Measurements from ENCODE around the gene EML1. TPM values are rescaled to one million over a fixed set of nuclear protein-coding genes. Genes with fewer than 3 reads are reported as not detected.

The EML1 gene
- total RNA-seq, 1 experiment from 2014 or later, result 12.0 TPM

GRCh38 chr14:99846808-99847207 is 53.6 kb downstream of the EML1 start:
- ATAC-seq, result no peak
- H3K36me3 ChIP-seq (ENCODE audit: low read depth, low read length), result no peaks in the 10 kb centered on the region
- H3K4me3 ChIP-seq (ENCODE audit: low read length), result no peak overlapping the region
- BruUV-seq (replicated peaks), result no TSS peak
- H3K9ac ChIP-seq (ENCODE audit: low read length), result no peak overlapping the region
- no peak for TF ChIP-seq CTCF (conservative IDR thresholded peaks at IDR 0.05; ENCODE audit: low read depth, low read length)
- TF ChIP-seq EZH2 (IDR thresholded peaks at IDR 0.05; ENCODE audit: low read length, unreplicated experiment), result no peak
- TF ChIP-seq EZH2phosphoT487 (IDR thresholded peaks at IDR 0.05; ENCODE audit: borderline replicate concordance, low read length), result no peak
- ChIA-PET CTCF (no interaction called here), POLR2A (ENCODE audit: unreplicated experiment) (no interaction called here)
- no peaks in the 10 kb centered on the region for H4K20me1 ChIP-seq (ENCODE audit: low read length)
- DNase-seq, result no peak
- no peaks in the 10 kb centered on the region for H3K4me1 ChIP-seq (ENCODE audit: insufficient read depth, low read length)
- H3K9me2 ChIP-seq (replicated peaks; ENCODE audit: low read length), result no peaks in the 10 kb centered on the region
- intact Hi-C loops (cut with micrococcal nuclease), result no loop called here
- no peak overlapping the region for H3K4me2 ChIP-seq (ENCODE audit: low read length)
- H3F3A ChIP-seq (ENCODE audit: low read length, unreplicated experiment), result no peaks in the 10 kb centered on the region
- H3K27ac ChIP-seq (ENCODE audit: low read length), result no peak overlapping the region
- no peaks in the 10 kb centered on the region for H3K79me2 ChIP-seq (ENCODE audit: low read length)
- H3K9me3 ChIP-seq (ENCODE audit: low read length), result no peaks in the 10 kb centered on the region; the same call in 1 of the 2 replicates
- no peaks in the 10 kb centered on the region for H3K27me3 ChIP-seq (ENCODE audit: low read length)
- H2AFZ ChIP-seq (ENCODE audit: low read length), result no peak overlapping the region

GRCh38 chr14:99850709-99851108 is 57.5 kb downstream of the EML1 start:
- Histone ChIP-seq H3K36me3 (ENCODE audit: low read depth, low read length) (no peaks in the 10 kb centered on the region), H2AFZ (ENCODE audit: low read length) (no peak overlapping the region), H3F3A (ENCODE audit: low read length, unreplicated experiment) (no peaks in the 10 kb centered on the region), H3K27ac (ENCODE audit: low read length) (no peak overlapping the region), H3K4me3 (ENCODE audit: low read length) (no peak overlapping the region), H3K4me1 (ENCODE audit: insufficient read depth, low read length) (0 out of 2 replicates have a peak, but pooled peaks cover 3% of the 10 kb centered on the region), H3K79me2 (ENCODE audit: low read length) (no peaks in the 10 kb centered on the region), H3K4me2 (ENCODE audit: low read length) (no peak overlapping the region), H3K27me3 (ENCODE audit: low read length) (no peaks in the 10 kb centered on the region), H4K20me1 (ENCODE audit: low read length) (no peaks in the 10 kb centered on the region), H3K9me3 (ENCODE audit: low read length) (no peaks in the 10 kb centered on the region; the same call in 1 of the 2 replicates), H3K9ac (ENCODE audit: low read length) (no peak overlapping the region), H3K9me2 (replicated peaks; ENCODE audit: low read length) (no peaks in the 10 kb centered on the region)
- TF ChIP-seq CTCF (conservative IDR thresholded peaks at IDR 0.05; ENCODE audit: low read depth, low read length), result no peak
- no peak for TF ChIP-seq EZH2 (IDR thresholded peaks at IDR 0.05; ENCODE audit: low read length, unreplicated experiment)
- TF ChIP-seq EZH2phosphoT487 (IDR thresholded peaks at IDR 0.05; ENCODE audit: borderline replicate concordance, low read length), result no peak
- ChIA-PET CTCF (no interaction called here), POLR2A (ENCODE audit: unreplicated experiment) (no interaction called here)
- no TSS peak for BruUV-seq (replicated peaks)
- ATAC-seq (no peak), DNase-seq (no peak)
- intact Hi-C loops (cut with micrococcal nuclease), result no loop called here

- Histone ChIP-seq H3K36me3 (ENCODE audit: low read depth, low read length) (no peaks in the 10 kb centered on the region), H3K27ac (ENCODE audit: low read length) (no peak overlapping the region), H3K4me1 (ENCODE audit: insufficient read depth, low read length) (0 out of 2 replicates have a peak, but pooled peaks cover 3% of the 10 kb centered on the region), H3K79me2 (ENCODE audit: low read length) (no peaks in the 10 kb centered on the region), H3K4me3 (ENCODE audit: low read length) (no peak overlapping the region), H3K9me3 (ENCODE audit: low read length) (no peaks in the 10 kb centered on the region), H2AFZ (ENCODE audit: low read length) (no peak overlapping the region), H3K27me3 (ENCODE audit: low read length) (no peaks in the 10 kb centered on the region), H3K9ac (ENCODE audit: low read length) (no peak overlapping the region), H3K4me2 (ENCODE audit: low read length) (no peak overlapping the region), H3K9me2 (replicated peaks; ENCODE audit: low read length) (no peaks in the 10 kb centered on the region), H3F3A (ENCODE audit: low read length, unreplicated experiment) (no peaks in the 10 kb centered on the region), H4K20me1 (ENCODE audit: low read length) (no peaks in the 10 kb centered on the region)
- POLR2A ChIA-PET (ENCODE audit: unreplicated experiment), result no interaction called here
- intact Hi-C loops (cut with micrococcal nuclease), result no loop called here
- ATAC-seq (no peak), DNase-seq (no peak)
- CTCF ChIA-PET, result no interaction called here
- no TSS peak for BruUV-seq (replicated peaks)
- TF ChIP-seq EZH2phosphoT487 (IDR thresholded peaks at IDR 0.05; ENCODE audit: borderline replicate concordance, low read length) (no peak), CTCF (conservative IDR thresholded peaks at IDR 0.05; ENCODE audit: low read depth, low read length) (no peak), EZH2 (IDR thresholded peaks at IDR 0.05; ENCODE audit: low read length, unreplicated experiment) (no peak)
These were observed 59.4 kb downstream of the EML1 start for GRCh38 chr14:99852578-99852977.

All from PC-3 (cell line).